B cell (primary cell): ENCODE data around the gene ZBTB33. TPM values are rescaled to one million over a fixed set of nuclear protein-coding genes. Genes with fewer than 3 reads are reported as not detected.

Experiments used
- ATAC-seq: fragments of 200-7000 bp; cut with Tn5 transposase; one replicate; pipeline ENCODE4 v1.10.0; 2021; ENCODE audit warnings: low read depth, mild to moderate bottlenecking, moderate number of reproducible peaks, moderate library complexity
- CTCF ChIA-PET: fragments of 350-600 bp; sonication (Branson Sonifier 250); formaldehyde crosslinking; loops from one replicate; lab custom pipeline; 2021; ENCODE audit warnings: antibody characterized with exemption, inconsistent platforms; lab: Charles Lee
- POLR2A ChIA-PET: fragments of 350-600 bp; sonication (Branson Sonifier 250); formaldehyde crosslinking; loops from one replicate; lab custom pipeline; 2021; ENCODE audit warnings: antibody characterized with exemption; lab: Charles Lee
- DNase-seq: peaks from one replicate; pipeline ENCODE4 v3.0.0; 2013
- H2AFZ ChIP-seq: 2 replicates; pipeline ENCODE4 v1.6.1; 2012; ENCODE audit warnings: mild to moderate bottlenecking, low read depth, low read length; ENCODE audit not compliant: insufficient read depth, poor library complexity, severe bottlenecking
- H3K27ac ChIP-seq, 2 donors: 1 replicate in 1 of 2; 2 replicates in 1 of 2; pipeline ENCODE4 v1.5.1; 2012 to 2013; ENCODE audit warnings: low read length in 2 of 2, mild to moderate bottlenecking in 2 of 2, moderate library complexity in 1 of 2
- H3K27me3 ChIP-seq, 4 experiments: fragments of 200-600 bp in 1 of 4; sonication (generic) in 1 of 4; replicated peaks in 1 of 4; 1 replicate in 2 of 4; 2 replicates in 2 of 4; pipeline versions ENCODE4 v1.6.1 to v1.7.0; 2013 to 2016; ENCODE audit warnings: low read length in 3 of 4, mild to moderate bottlenecking in 2 of 4, mixed read lengths in 1 of 4, moderate library complexity in 1 of 4; ENCODE audit not compliant: insufficient read depth in 4 of 4, control insufficient read depth in 3 of 4; ENCODE audit errors: control extremely low read depth in 1 of 4
- H3K36me3 ChIP-seq, 2 experiments: replicated peaks in 1 of 2; 1 replicate in 1 of 2; 2 replicates in 1 of 2; pipeline versions ENCODE4 v1.6.1 to v1.7.1; 2013; ENCODE audit warnings: low read length in 1 of 2; ENCODE audit not compliant: insufficient read depth in 2 of 2, control insufficient read depth in 1 of 2; ENCODE audit errors: control extremely low read depth in 1 of 2, extremely low read depth in 1 of 2
- H3K4me1 ChIP-seq, 2 donors: fragments of 200-600 bp in 1 of 2; sonication (generic) in 1 of 2; 1 replicate in 1 of 2; 2 replicates in 1 of 2; pipeline versions ENCODE4 v1.5.1 to v1.6.1; 2013 to 2017; ENCODE audit warnings: low read length in 2 of 2; ENCODE audit not compliant: control insufficient read depth in 2 of 2, insufficient read depth in 2 of 2
- H3K4me2 ChIP-seq: replicated peaks from 2 replicates; pipeline ENCODE3; 2012; ENCODE audit warnings: mild to moderate bottlenecking, low read depth, low read length; ENCODE audit not compliant: poor library complexity, severe bottlenecking
- H3K4me3 ChIP-seq, 5 experiments: fragments of 200-600 bp in 1 of 5; sonication (generic) in 1 of 5; 1 replicate in 3 of 5; 2 replicates in 2 of 5; pipeline versions ENCODE4 v1.5.1 to v1.7.0; 2011 to 2016; ENCODE audit warnings: low read length in 4 of 5, mild to moderate bottlenecking in 4 of 5, low read depth in 2 of 5, control low read depth in 1 of 5, moderate library complexity in 1 of 5; ENCODE audit not compliant: insufficient read depth in 1 of 5; ENCODE audit errors: control extremely low read depth in 1 of 5, extremely low read depth in 1 of 5
- H3K79me2 ChIP-seq: fragments of 200-600 bp; sonication (generic); one replicate; pipeline ENCODE4 v1.6.0; 2016; ENCODE audit warnings: low read length; ENCODE audit not compliant: control insufficient read depth, insufficient read depth
- H3K9ac ChIP-seq: fragments of 200-600 bp; sonication (generic); 2 replicates; pipeline ENCODE4 v1.6.1; 2017; ENCODE audit warnings: mild to moderate bottlenecking, low read length, moderate library complexity
- H3K9me3 ChIP-seq, 3 donors: one replicate each; pipeline versions ENCODE4 v1.6.1 to v1.7.1; 2013; ENCODE audit warnings: low read length in 2 of 3; ENCODE audit not compliant: control insufficient read depth in 2 of 3, insufficient read depth in 1 of 3; ENCODE audit errors: control extremely low read depth in 1 of 3
- H4K20me1 ChIP-seq: 2 replicates; pipeline ENCODE4 v1.6.0; 2012; ENCODE audit warnings: mild to moderate bottlenecking, low read length; ENCODE audit not compliant: insufficient read depth, control insufficient read depth, poor library complexity, severe bottlenecking
- H3K27ac Mint-ChIP-seq: one replicate; pipeline ENCODE4 v1.8.0; 2021; ENCODE audit warnings: mixed read lengths
- H3K27me3 Mint-ChIP-seq: one replicate; pipeline ENCODE4 v1.8.0; 2021; ENCODE audit warnings: mixed read lengths
- H3K4me1 Mint-ChIP-seq: one replicate; pipeline ENCODE4 v1.8.0; 2021; ENCODE audit warnings: mixed read lengths
- H3K4me3 Mint-ChIP-seq: one replicate; pipeline ENCODE4 v1.8.0; 2021; ENCODE audit warnings: mixed read lengths
- H3K9me3 Mint-ChIP-seq: one replicate; pipeline ENCODE4 v1.8.0; 2022; ENCODE audit warnings: mixed read lengths; ENCODE audit not compliant: insufficient read depth
- CTCF ChIP-seq: fragments of 200-600 bp; IDR thresholded peaks from one replicate; pipeline ENCODE4 v1.8.0; 2022; ENCODE audit warnings: antibody characterized with exemption, mild to moderate bottlenecking
- EZH2 ChIP-seq: IDR thresholded peaks from 2 replicates; pipeline ENCODE4 v1.6.1; 2012; ENCODE audit warnings: borderline replicate concordance, low read depth, mild to moderate bottlenecking, moderate library complexity, low read length; ENCODE audit not compliant: insufficient read depth, poor library complexity, severe bottlenecking
- WGBS: methylation state at CpG from one replicate; pipeline ENCODE4 v1.1.5; 2013; ENCODE audit warnings: missing lambda C conversion rate; ENCODE audit not compliant: insufficient coverage; 5-methylcytosine and 5-hydroxymethylcytosine counted together
- intact Hi-C: fragments of 100-400 bp; cut with micrococcal nuclease; formaldehyde crosslinking; loops from one replicate; pipeline ENCODE4 v1.10.0; 2022
- polyA plus RNA-seq: library from polyadenylated mRNA; depleted of rRNA; stranded (reverse); fragments of >200 nt; gene quantifications from 2 replicates; pipeline ENCODE4 v1.2.3, GENCODE V29; 2012
- total RNA-seq, 2 donors: library from RNA; stranded (reverse); fragments of 120-200 nt in 1 of 2; gene quantifications; 1 replicate in 1 of 2; 2 replicates in 1 of 2; pipeline versions ENCODE4 v1.2.3 to v1.2.4, GENCODE V29; 2013 to 2022

ZBTB33 gene
- total and polyA plus RNA-seq, 2 donors (not counting 1 experiment from before 2014, with no cell fraction given), result 4.6 to 21.6 TPM

- intact Hi-C loops, result no loop called here
- 97% methylated on average over 5 of the region's 8 CpGs for WGBS
Measured at GRCh38 chrX:120207009-120207605, 43.5 kb upstream of the ZBTB33 start.

More at GRCh38 chrX:120207009-120207605, 43.5 kb upstream of the ZBTB33 start:
- H3K4me3 ChIP-seq, result no peak overlapping the region
- H3K27ac ChIP-seq, result no peak overlapping the region
- H3K27me3 ChIP-seq, result no peaks in the 10 kb centered on the region
- H3K36me3 ChIP-seq, result peaks cover 0 to 2% of the 10 kb centered on the region in 2 experiments
- no peak overlapping the region for H3K4me3 Mint-ChIP-seq
- H4K20me1 ChIP-seq, result no peaks in the 10 kb centered on the region
- no peaks in the 10 kb centered on the region for H3K4me1 ChIP-seq
- no peak for ATAC-seq
- H3K79me2 ChIP-seq, result no peaks in the 10 kb centered on the region
- H3K4me1 Mint-ChIP-seq, result no peaks in the 10 kb centered on the region
- no peaks in the 10 kb centered on the region for H3K9me3 Mint-ChIP-seq
- H3K4me2 ChIP-seq, result no peak overlapping the region
- ChIA-PET CTCF (no interaction called here), POLR2A (no interaction called here)
- no peak overlapping the region for H3K27ac Mint-ChIP-seq
- H3K27me3 Mint-ChIP-seq, result no peaks in the 10 kb centered on the region
- DNase-seq, result no peak
- H2AFZ ChIP-seq, result no peak overlapping the region
- TF ChIP-seq CTCF, result no peak
- TF ChIP-seq EZH2, result no peak
- H3K9me3 ChIP-seq, result no peaks in the 10 kb centered on the region
- H3K9ac ChIP-seq, result no peak overlapping the region
